C4-2B (cell line): Measurements from ENCODE around the gene TPPP2.

ENCODE experiments used
- ZFX ChIP-seq: fragments of 450-650 bp; IDR thresholded peaks from 2 replicates; pipeline ENCODE4 v1.6.1; 2017
- TF ChIP-seq, protein P1 (sequence below): fragments of 450-650 bp; conservative IDR thresholded peaks from 2 replicates; pipeline ENCODE4 v1.5.1; 2017; ENCODE audit warnings: mild to moderate bottlenecking

DNA sequence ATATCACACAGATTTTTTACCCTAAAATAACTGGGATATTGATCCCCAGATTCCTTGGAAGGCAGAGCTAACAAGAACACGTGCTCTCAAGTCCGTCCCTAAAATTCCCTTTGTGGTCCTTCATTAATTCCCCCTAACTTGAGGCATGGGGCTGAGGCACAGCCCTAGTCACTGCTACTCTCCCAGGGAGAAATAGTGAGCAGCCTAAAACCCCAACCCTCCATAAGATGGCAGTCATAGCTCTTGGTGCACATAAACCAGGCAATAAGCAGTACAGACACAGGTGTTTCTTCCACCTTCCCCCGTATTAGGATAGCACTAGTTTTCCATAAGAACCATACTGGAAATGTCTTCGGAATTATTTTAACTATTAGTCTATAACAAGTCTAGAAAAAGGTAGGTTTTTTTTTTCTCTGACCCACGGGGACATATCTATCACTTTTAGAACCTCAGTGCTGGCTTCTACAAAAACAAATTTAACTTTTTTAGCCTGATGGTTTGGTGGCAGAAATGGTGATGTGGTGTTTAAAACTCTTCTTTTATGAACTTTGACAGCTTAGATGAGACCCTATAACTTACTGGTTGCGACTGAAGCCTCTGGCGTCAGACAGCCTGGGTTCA lies 37.0 kb downstream of the TPPP2 start:
- TF ChIP-seq, protein P1, sequence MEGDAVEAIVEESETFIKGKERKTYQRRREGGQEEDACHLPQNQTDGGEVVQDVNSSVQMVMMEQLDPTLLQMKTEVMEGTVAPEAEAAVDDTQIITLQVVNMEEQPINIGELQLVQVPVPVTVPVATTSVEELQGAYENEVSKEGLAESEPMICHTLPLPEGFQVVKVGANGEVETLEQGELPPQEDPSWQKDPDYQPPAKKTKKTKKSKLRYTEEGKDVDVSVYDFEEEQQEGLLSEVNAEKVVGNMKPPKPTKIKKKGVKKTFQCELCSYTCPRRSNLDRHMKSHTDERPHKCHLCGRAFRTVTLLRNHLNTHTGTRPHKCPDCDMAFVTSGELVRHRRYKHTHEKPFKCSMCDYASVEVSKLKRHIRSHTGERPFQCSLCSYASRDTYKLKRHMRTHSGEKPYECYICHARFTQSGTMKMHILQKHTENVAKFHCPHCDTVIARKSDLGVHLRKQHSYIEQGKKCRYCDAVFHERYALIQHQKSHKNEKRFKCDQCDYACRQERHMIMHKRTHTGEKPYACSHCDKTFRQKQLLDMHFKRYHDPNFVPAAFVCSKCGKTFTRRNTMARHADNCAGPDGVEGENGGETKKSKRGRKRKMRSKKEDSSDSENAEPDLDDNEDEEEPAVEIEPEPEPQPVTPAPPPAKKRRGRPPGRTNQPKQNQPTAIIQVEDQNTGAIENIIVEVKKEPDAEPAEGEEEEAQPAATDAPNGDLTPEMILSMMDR = peak; percentile 26
- TF ChIP-seq ZFX = no peak
